HCT116 (cell line): Measurements from ENCODE around the gene GPX2.

Source experiments
- ATF3 ChIP-seq: IDR thresholded peaks from 2 replicates; pipeline ENCODE4 v1.6.1; 2012
- CBX3 ChIP-seq: IDR thresholded peaks from 2 replicates; pipeline ENCODE4 v1.6.1; 2012; ENCODE audit warnings: low read depth
- CTCF ChIP-seq, 3 experiments: fragments of 200-600 bp in 1 of 3; sonication (generic) in 1 of 3; IDR thresholded peaks in 2 of 3; conservative IDR thresholded peaks in 1 of 3; 2 replicates each; pipeline ENCODE4 v1.5.1; 2012 to 2017; ENCODE audit warnings: low read depth in 2 of 3, low read length in 2 of 3, antibody characterized with exemption in 1 of 3, borderline replicate concordance in 1 of 3, control low read depth in 1 of 3, mild to moderate bottlenecking in 1 of 3, mixed read lengths in 1 of 3, mixed run types in 1 of 3, moderate library complexity in 1 of 3; ENCODE audit not compliant: insufficient read depth in 1 of 3
- EGR1 ChIP-seq: IDR thresholded peaks from 2 replicates; pipeline ENCODE4 v1.6.1; 2012; ENCODE audit warnings: low read depth
- EZH2 ChIP-seq: fragments of 200-600 bp; sonication (generic); IDR thresholded peaks from 2 replicates; pipeline ENCODE4 v1.6.1; 2017; ENCODE audit warnings: antibody characterized with exemption, mixed run types
- EZH2phosphoT487 ChIP-seq: fragments of 200-600 bp; IDR thresholded peaks from 2 replicates; pipeline ENCODE4 v1.6.1; 2018; ENCODE audit warnings: antibody characterized with exemption, borderline replicate concordance
- MAX ChIP-seq: IDR thresholded peaks from 2 replicates; pipeline ENCODE4 v1.6.1; 2012
- POLR2A ChIP-seq: IDR thresholded peaks from 2 replicates; pipeline ENCODE4 v1.7.0; 2011; ENCODE audit warnings: borderline replicate concordance; ENCODE audit not compliant: insufficient read depth, insufficient read length; ENCODE audit errors: extremely low read depth
- REST ChIP-seq: IDR thresholded peaks from 2 replicates; pipeline ENCODE4 v1.6.1; 2012; ENCODE audit warnings: low read depth
- SP1 ChIP-seq: IDR thresholded peaks from 2 replicates; pipeline ENCODE4 v1.6.1; 2012; ENCODE audit warnings: low read depth
- SRF ChIP-seq: IDR thresholded peaks from 2 replicates; pipeline ENCODE4 v1.6.1; 2012; ENCODE audit warnings: low read depth
- YY1 ChIP-seq: IDR thresholded peaks from 2 replicates; pipeline ENCODE4 v1.6.1; 2011; ENCODE audit warnings: low read length, low read depth, moderate library complexity, mild to moderate bottlenecking; ENCODE audit not compliant: insufficient replicate concordance; ENCODE audit errors: extremely low read depth
- ZNF274 ChIP-seq: fragments of 200-500 bp; sonication (Bioruptor generic); IDR thresholded peaks from 2 replicates; pipeline ENCODE4 v1.6.1; 2014; ENCODE audit warnings: mild to moderate bottlenecking, low read depth, low read length, inconsistent platforms

- TF ChIP-seq EZH2phosphoT487: no peak
- TF ChIP-seq EZH2: no peak
- no peak for TF ChIP-seq CTCF (IDR thresholded peaks at IDR 0.05 in 2 of 3, conservative IDR thresholded peaks at IDR 0.05 in 1 of 3; ENCODE audit: borderline replicate concordance in 1 of 3, insufficient read depth in 1 of 3, low read depth in 2 of 3, low read length in 2 of 3)
- TF ChIP-seq MAX: no peak
- no peak for TF ChIP-seq POLR2A
- TF ChIP-seq SRF: no peak
- TF ChIP-seq REST: no peak
- TF ChIP-seq YY1: no peak
- no peak for TF ChIP-seq ZNF274
- TF ChIP-seq ATF3: no peak
- no peak for TF ChIP-seq CBX3
- TF ChIP-seq EGR1: no peak
- TF ChIP-seq SP1: no peak
Measured at GRCh38 chr14:64935508-64935907, 7.0 kb downstream of the GPX2 start.
